Measurements from ENCODE around the gene NCKAP5.

The NCKAP5 gene

GRCh38 chr2:132772340-132772739, 795.9 kb downstream of the NCKAP5 start:
- DNase-seq, result no peak

DNA sequence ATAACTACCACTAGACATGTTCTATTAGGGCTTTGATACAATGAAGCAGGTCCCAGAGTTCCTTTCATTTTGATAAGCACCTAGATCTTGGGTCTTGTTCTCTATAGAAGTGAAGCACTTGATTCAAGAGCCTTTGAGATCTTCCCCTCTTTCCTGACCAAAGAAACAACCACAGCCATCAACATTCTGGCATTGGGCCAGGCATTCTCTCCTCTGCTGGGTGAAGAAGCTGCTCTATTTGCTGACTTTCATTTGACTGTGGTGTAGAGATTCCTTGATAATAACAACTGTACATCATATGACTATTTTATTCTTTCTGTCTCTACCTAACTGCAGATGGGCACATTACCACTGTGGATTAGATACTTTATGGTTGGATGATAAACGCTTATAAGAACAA, 801.7 kb downstream of the NCKAP5 start:
- DNase-seq, result no peak

GRCh38 chr2:132761437-132761836, 806.8 kb downstream of the NCKAP5 start:
- DNase-seq, result no peak

DNA sequence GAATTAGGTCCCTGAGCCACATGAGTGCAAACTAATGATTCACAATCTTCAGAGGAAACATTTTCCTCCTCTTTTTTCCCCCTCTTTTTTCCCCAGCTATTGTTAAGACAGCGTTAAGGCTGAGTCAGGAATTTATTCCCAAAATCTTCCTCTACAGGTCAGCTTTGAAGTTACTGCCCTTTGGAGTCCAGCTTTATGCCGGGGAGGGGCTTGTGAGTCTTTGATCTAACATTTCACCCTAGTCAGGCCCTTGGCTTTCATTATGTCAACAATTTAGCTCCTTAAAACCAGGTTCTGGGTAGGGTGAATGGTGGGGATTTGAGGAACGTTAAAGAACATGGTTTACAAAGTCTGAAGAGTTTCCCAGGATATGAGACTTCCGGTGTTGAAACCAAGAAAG, 807.3 kb downstream of the NCKAP5 start:
- no peak for DNase-seq

GRCh38 chr2:132760405-132760804, 807.9 kb downstream of the NCKAP5 start:
- no peak for DNase-seq

DNA sequence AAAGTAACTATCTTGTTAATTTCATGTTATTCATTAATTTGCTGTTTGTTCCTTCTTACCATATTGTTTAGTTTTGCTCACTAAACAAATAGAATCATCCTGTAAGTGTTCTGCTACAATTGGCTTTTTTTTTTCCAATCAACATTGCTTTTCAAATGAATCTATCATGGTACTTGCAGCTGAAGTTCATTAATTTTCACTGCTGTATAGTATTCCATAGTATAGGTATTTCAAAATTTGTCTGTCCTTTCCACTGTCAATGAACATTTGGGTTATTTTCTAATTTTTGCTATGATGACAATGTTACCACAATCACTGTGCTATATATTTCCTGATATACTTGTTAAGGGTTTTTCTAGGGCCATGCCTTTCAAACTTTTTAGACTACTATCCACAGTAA, 809.3 kb downstream of the NCKAP5 start:
- DNase-seq, result no peak

DNA sequence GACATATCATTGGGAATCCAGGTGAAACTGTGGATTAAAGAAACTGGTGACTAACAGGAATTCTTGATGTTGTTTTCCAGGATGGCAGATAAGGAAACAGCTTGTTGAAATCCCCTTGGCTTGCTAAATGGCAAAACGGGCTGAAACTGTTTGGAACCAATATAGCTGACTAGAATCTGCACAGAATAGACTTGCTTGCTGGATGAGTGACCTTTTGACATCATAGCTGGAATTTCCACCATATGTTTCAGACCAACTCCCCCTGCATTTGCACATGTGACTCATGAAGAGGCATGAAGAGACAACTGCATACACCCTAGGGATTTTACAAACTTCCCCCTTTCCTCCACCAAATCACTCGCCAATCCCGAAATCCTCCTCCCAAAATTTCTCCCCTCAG, 810.6 kb downstream of the NCKAP5 start:
- DNase-seq, result no peak

DNA sequence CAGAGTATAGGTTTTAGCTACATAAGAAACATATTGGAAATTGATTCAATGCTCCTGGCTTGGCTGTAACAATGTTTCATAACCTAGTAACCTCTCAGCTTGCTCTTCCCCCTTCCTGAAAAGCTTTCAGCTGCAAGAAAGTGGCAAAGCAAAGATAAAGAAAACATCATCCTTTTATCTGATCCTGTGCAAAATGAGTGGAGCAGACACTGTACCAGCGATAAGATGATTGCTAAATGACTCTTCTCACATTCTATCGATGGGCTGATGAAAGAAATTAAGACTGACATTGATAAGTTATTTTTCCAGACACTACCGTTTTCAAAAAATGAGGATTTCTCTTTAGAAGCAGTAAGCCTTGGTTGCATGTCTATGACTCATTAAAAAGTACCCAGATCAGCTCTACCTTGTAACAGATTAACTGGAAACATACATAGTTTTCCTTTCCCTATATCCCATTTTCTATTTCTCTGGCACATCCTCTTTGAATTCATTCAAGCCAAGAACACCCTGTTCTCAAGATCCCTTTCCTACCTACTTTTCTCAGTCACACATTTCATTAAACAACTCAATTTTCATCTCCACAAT, 811.2 kb downstream of the NCKAP5 start:
- no peak for DNase-seq

DNA sequence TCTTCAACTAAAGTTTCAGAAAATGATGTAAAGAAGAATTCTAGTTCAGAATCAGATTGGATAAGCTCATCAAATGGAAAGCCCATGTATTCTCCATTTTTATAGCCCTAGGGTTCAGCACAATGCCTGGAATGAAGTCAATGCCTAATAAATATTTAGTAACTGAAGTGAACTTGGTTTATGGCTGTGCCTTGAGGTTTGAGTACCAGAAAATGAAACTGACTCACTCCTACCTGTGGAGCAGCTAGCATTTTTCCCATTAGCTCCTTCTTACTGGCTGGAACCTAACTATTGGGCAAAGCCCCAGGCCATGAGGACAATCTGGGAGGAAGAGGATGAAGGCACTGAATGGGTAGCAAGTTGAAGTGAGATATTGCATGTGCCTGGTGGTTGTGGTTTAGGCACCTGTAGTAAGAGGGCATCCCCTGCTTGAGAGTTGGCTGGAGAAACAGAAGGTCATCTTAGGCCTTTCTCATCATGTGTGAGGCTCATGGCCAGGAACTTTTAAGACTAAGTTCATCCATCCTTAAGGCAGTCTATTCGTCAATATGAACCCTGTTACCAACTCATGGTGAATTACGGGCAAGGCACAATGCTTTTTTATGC, 813.3 kb downstream of the NCKAP5 start:
- no peak for DNase-seq

- no peak for DNase-seq
Measured at GRCh38 chr2:132754392-132754791, 813.9 kb downstream of the NCKAP5 start.

DNA sequence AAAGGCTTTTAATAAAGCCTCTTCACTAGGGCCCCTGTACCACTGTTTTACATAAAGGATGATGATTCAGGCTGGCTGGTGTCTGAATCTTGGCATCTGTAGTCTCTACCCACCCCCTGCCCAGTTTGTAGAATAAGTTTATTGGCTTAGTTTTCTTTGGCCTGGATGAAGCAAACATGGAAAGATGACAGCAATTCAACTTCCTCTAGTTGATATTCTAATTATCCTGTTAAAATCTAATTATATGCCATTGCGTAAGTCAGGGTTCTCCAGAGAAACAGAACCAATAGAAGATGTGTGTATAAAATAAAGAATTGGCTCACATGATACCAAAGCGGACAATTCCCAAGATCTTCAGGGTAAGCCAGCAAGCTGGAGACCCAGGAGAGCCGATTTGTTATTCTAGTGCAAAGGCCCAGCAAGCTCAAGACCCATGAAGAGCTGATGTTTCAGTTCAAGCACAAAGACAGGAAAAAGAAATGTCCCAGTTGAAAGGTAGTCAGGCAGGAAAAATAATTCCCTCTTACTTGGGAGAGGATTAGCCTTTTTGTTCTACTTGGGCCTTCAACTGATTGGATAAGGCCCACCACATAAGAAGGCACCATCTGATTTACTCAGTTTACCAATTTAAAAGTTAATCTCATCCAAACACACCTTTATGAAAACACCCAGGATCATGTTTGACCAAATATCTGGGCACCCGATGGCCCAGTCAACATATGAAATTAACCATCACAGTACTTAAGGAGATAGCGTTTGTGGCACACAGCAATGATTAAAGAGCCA, 815.6 kb downstream of the NCKAP5 start:
- DNase-seq, result no peak

- DNase-seq, result no peak
Measured at GRCh38 chr2:132751836-132752235, 816.4 kb downstream of the NCKAP5 start.

DNA sequence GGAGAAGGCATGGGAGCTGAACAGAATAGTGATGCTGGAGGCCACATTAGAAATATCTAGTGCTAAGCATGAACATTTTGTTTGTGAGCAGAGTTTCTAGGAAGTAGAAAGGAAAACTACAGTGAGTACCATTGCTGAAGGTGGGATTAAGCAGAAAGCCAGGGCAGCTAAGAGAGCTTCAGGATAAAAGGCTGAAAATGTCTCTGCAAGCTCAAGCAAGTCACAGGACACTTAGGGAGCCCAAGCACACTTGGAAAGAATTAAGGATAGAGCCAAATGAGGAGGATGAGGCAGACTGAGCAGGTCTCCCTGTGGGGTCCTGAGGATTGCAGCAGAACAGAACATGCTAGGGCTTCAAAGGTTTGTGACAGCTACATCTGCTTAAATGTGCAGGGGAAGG, 817.7 kb downstream of the NCKAP5 start:
- no peak for DNase-seq

GRCh38 chr2:132747046-132747445, 821.2 kb downstream of the NCKAP5 start:
- DNase-seq, result no peak

DNA sequence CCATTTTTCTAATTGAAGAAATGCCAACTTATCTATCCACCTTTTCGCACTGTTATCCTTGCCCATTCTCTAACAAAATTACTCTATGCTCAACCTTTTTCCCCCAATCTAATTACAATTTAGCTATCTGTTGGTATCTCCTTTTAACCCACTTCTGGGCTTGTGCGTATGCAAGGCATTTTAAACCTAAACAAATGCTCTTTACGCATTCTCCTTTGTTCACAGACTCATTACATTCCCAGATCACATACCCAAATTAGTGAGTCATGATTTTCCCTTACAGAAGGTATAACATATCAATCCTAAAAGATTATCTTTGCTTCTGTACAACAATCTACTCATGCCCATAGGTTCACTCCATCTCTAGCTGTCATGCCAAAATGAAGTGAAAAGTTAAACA, 826.5 kb downstream of the NCKAP5 start:
- DNase-seq, result no peak

- no peak for DNase-seq
Measured at GRCh38 chr2:132740081-132740720, 828.1 kb downstream of the NCKAP5 start.

- no peak for DNase-seq
Measured at GRCh38 chr2:132738223-132738622, 830.0 kb downstream of the NCKAP5 start.

GRCh38 chr2:132736059-132736458, 832.2 kb downstream of the NCKAP5 start:
- DNase-seq, result no peak

- DNase-seq, result no peak
Measured at GRCh38 chr2:132734961-132735360, 833.3 kb downstream of the NCKAP5 start.

GRCh38 chr2:132733094-132733493, 835.2 kb downstream of the NCKAP5 start:
- no peak for DNase-seq

DNA sequence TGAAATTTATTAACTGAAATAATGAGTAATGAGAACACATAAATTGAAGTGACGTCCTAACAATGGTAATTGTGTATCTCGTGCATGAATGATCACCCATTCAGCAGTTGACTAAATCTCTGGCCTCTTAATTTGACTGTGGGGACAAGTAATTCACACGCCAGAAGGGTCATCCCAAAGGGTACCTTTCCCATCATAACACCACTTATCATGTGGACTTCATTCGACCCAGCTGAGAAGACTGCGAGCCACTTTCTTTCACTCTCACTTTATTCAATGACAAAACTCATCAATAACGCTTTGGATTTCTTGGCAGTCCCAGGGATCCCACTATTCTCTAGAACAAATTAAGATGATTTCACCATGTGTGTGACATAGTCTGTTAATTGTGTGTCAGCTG, 835.6 kb downstream of the NCKAP5 start:
- no peak for DNase-seq

DNA sequence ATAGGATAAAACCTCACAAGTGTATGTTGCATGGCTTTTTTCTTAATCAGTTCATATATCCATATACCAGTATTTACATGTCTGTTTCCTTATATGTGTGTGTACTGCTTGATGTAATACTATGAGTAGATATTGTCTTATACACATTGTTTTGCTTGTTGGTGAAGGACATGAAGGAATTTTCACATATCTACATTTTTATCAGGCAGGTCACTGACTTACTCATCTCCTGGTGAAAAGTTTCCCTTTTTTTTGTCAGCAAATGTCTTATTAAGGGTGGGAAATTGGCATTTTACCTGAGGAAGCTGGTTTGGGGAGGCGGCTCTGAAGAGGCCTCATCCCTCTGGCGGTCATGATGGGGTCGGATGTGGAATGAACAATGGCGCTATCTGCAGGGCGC, 836.8 kb downstream of the NCKAP5 start:
- no peak for DNase-seq

GRCh38 chr2:132730611-132731010, 837.7 kb downstream of the NCKAP5 start:
- DNase-seq, result no peak

GRCh38 chr2:132729522-132729921, 838.7 kb downstream of the NCKAP5 start:
- DNase-seq, result no peak
